ENCODE results near the gene CRTC3. TPM values are rescaled to one million over a fixed set of nuclear protein-coding genes. Genes with fewer than 3 reads are reported as not detected.

CRTC3 gene
- total RNA-seq, 1 experiment from 2014 or later, result 3.9 TPM

DNA sequence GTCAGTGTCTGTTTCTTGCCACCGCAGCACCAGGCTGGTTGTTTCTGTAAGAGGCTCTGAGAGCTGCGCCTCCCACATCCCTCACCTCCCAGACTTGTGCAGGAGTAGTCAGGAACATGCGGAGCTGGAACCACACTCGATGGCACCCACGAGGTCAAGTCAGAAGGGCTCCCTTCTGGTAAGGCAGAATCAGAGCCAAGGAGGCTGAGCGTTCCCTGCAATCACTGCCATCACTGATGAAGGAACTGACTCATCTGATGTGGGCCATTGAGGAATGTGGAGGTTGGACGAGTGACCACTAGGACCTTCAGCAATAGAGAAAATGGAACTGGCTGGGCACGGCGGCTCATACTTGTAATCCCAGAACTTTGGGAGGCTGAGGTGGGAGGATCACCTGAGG is 151.8 kb downstream of the CRTC3 start:
- Mint-ChIP-seq H3K36me3 (ENCODE audit: insufficient read depth in 1 of 3, low read depth in 3 of 3) (no peaks in the 10 kb centered on the region), H3K9me3 (peaks cover 3% of the 10 kb centered on the region in 2 experiments; a peak in 1 of 5 replicates), H3K4me1 (peaks cover 6 to 7% of the 10 kb centered on the region in 2 experiments; a peak in 3 of 4 replicates), H3K27ac (no peak overlapping the region), H3K4me3 (no peak overlapping the region), H3K27me3 (ENCODE audit: low read depth) (no peaks in the 10 kb centered on the region; the same call in none of the 2 replicates)
- WGBS (ENCODE audit: extremely low coverage, insufficient read length, low lambda C conversion rate), result no CpG with 5 or more reads among the region's 9 CpGs
- H3K4me1 ChIP-seq (ENCODE audit: insufficient read depth, low read length), result no peaks in the 10 kb centered on the region
- no peak overlapping the region for H4K8ac ChIP-seq (replicated peaks; ENCODE audit: insufficient read length, low read depth, low read length)
- H2BK5ac ChIP-seq (ENCODE audit: insufficient read length, low read length), result no peak overlapping the region
- H2BK120ac ChIP-seq (ENCODE audit: low read depth, low read length, poor library complexity, severe bottlenecking), result no peak overlapping the region
- no peak overlapping the region for H3K56ac ChIP-seq (ENCODE audit: insufficient read length, low read depth, low read length)
- H3K23me2 ChIP-seq (ENCODE audit: insufficient read length, low read depth, low read length, poor library complexity, severe bottlenecking), result no peaks in the 10 kb centered on the region
- no peak overlapping the region for H2BK15ac ChIP-seq (ENCODE audit: low read depth, low read length)
- DNase-seq, result no peak
- H2BK20ac ChIP-seq (ENCODE audit: low read depth, low read length, poor library complexity, severe bottlenecking), result no peak overlapping the region
- H3T11ph ChIP-seq (ENCODE audit: low read length), result no peak overlapping the region
- H3K9ac ChIP-seq (ENCODE audit: extremely low read depth, insufficient read length, low read length), result no peak overlapping the region
- H3K27ac ChIP-seq (ENCODE audit: insufficient read length, low read depth, low read length), result no peak overlapping the region
- H4K5ac ChIP-seq (ENCODE audit: insufficient read length, low read depth, low read length), result no peak overlapping the region
- no peak overlapping the region for H3K4ac ChIP-seq (ENCODE audit: low read depth, low read length)
- no peaks in the 10 kb centered on the region for H3K9me3 ChIP-seq (ENCODE audit: control insufficient read depth, low read depth, low read length)
- H4K20me1 ChIP-seq (ENCODE audit: control insufficient read depth, insufficient read depth, insufficient read length), result no peaks in the 10 kb centered on the region
- H2AK5ac ChIP-seq (ENCODE audit: insufficient read length, low read length), result no peak overlapping the region
- no peak overlapping the region for H3K18ac ChIP-seq (ENCODE audit: insufficient read length, low read depth, low read length)
- H4K91ac ChIP-seq (ENCODE audit: insufficient read length, low read depth, low read length), result no peak overlapping the region
- no peaks in the 10 kb centered on the region for H3K27me3 ChIP-seq (ENCODE audit: insufficient read depth, low read length)
- no peak overlapping the region for H3K23ac ChIP-seq (ENCODE audit: insufficient read length, low read depth, low read length)
- no peak overlapping the region for H2BK12ac ChIP-seq (ENCODE audit: insufficient read length, low read depth, low read length)
- H2AFZ ChIP-seq (ENCODE audit: low read length), result no peak overlapping the region
- TF ChIP-seq, protein P1, sequence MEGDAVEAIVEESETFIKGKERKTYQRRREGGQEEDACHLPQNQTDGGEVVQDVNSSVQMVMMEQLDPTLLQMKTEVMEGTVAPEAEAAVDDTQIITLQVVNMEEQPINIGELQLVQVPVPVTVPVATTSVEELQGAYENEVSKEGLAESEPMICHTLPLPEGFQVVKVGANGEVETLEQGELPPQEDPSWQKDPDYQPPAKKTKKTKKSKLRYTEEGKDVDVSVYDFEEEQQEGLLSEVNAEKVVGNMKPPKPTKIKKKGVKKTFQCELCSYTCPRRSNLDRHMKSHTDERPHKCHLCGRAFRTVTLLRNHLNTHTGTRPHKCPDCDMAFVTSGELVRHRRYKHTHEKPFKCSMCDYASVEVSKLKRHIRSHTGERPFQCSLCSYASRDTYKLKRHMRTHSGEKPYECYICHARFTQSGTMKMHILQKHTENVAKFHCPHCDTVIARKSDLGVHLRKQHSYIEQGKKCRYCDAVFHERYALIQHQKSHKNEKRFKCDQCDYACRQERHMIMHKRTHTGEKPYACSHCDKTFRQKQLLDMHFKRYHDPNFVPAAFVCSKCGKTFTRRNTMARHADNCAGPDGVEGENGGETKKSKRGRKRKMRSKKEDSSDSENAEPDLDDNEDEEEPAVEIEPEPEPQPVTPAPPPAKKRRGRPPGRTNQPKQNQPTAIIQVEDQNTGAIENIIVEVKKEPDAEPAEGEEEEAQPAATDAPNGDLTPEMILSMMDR (conservative IDR thresholded peaks at IDR 0.05), result no peak
- H3K79me1 ChIP-seq (ENCODE audit: insufficient read depth, low read depth, low read length, poor library complexity, severe bottlenecking), result no peaks in the 10 kb centered on the region
- H3K79me2 ChIP-seq (ENCODE audit: insufficient read depth, low read length), result no peaks in the 10 kb centered on the region
- H3K14ac ChIP-seq (ENCODE audit: insufficient read depth, low read length), result no peak overlapping the region
- no peak overlapping the region for H3K4me2 ChIP-seq (ENCODE audit: insufficient read depth, insufficient read length, low read length)
